ENCODE results near the gene HS6ST3.

HS6ST3 gene

GRCh38 chr13:96203471-96203870 is 113.6 kb downstream of the HS6ST3 start:
- DNase-seq, result no peak

DNA sequence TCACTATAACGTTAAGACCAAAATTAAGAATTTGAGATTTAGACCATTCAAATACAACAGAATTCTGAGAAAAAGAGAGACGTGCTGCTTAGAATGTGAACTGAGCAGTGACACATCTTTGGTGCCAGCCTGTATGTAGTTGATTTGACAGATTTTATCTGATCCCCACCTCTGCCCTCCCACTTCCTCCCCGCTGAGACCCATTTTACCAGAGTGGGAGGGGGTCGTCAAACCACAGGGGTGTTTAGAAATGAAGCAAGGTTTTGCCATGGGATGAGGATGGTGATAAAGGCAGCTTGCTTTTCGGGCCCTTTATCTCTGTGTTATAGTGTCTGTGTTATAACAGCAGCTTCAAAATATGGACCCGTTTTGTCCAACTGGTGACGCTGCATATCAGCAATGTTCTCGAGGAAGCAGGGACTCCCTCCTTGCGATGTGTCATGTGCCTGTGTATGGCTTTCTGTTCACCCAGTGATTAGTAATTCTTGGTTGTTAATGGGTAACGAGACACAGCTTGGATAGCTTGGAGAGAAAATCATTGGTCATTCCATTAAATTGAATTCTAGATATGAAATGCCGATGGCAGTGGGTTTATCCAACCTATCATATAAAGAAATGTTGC is 125.0 kb downstream of the HS6ST3 start:
- DNase-seq, result peak; percentile 55

GRCh38 chr13:96216543-96216942 is 126.6 kb downstream of the HS6ST3 start:
- no peak for DNase-seq

- no peak for DNase-seq
Measured at GRCh38 chr13:96218475-96218874, 128.6 kb downstream of the HS6ST3 start.

DNA sequence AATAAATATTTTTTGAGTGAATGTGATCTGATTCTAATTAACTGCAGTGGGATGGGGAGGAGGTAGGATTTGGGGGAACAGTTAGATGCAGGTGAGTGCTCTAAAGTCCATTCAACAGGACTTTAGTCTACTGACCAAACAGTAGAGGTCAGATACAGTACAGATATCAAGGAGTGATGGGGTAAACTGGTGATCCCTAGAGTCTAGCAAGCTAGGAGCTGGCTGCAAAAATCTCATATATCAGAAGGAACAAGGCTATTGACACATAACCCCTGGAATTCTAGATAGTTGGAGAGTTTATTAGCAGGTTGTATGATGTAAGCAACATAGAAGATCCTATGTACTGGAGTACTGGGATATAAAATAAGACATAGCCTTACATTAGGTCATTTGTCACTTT is 131.6 kb downstream of the HS6ST3 start:
- DNase-seq, result no peak

DNA sequence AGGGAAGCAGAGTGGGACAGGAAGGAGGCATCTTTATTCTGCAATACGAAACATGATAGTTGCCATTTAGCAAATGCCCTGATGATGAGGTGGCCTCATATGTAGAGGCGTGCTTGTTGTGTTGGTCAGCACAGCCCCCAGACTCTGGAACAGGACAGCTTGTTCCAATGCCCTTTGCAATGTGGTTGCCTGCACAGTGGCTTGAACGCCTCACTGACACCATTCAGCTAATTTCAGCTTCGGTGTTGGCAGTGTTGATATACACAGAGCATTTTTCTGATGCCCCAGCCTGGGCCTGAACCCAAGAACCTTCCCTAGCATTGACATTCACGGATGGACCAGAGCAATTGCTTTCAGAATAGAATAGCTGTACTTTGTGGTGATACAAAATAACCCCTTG is 133.3 kb downstream of the HS6ST3 start:
- DNase-seq, result no peak

- peak; percentile 25 for DNase-seq
Measured at GRCh38 chr13:96229356-96229755, 139.4 kb downstream of the HS6ST3 start.

- DNase-seq, result no peak
Measured at GRCh38 chr13:96238241-96238640, 148.3 kb downstream of the HS6ST3 start.

DNA sequence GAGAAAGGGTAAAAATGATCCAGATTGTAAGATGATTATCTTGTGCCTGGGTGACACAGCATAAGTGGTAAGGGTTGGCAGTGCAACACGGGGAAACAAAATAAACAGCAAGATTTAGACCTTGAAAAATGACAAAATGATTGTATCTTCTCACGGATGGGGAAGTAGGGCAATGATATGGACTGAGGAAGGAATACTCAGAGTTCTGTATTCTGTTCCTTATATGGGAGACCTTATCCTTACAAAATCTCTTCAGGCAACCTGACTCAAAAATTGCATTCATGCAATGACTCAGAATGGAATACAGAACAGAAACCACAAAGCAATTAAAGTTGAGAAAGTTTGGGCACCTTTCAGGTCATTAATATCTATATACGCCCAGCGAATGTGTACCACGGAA is 149.0 kb downstream of the HS6ST3 start:
- DNase-seq, result peak; percentile 18

GRCh38 chr13:96243376-96243775 is 153.5 kb downstream of the HS6ST3 start:
- DNase-seq, result no peak

- DNase-seq, result no peak
Measured at GRCh38 chr13:96248103-96248502, 158.2 kb downstream of the HS6ST3 start.

- no peak for DNase-seq
Measured at GRCh38 chr13:96248996-96249395, 159.1 kb downstream of the HS6ST3 start.

DNA sequence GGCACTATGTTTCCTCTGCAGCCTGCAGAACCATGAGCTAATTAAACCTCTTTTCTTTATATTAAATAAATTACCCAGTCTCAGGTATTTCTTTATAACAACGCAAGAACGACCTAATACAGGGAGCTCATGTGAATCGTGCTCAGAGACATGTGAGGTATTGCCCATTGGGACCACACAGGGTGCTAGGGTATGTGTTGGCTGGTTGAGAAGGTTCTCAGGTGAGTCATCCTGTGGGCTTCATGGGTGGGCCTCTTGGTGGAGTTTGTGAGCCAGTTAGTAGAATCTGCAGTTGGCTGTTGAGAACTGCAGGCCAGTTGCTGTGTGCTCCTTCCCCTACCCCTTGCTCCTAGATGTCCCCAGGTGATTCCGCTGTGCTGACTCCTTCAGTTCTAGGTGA is 163.0 kb downstream of the HS6ST3 start:
- DNase-seq, result no peak

DNA sequence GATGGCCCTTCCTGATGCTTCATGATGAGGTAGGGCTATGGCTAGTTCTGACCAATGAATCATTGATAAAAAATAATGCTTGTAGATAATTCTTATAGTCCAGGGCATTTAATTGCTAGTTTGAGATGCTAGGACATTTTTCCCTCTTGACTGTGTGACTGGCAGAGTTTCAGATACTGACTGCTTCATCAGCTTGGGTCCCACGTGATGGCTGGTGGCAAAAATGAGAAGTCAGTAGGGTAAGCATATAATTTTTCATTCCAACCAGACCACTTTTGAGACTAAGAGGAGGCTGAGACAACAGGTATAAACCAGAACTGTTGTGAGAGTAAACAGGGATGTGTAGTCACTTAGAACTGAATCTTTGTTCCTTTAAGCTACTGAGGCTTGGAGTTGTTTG is 183.3 kb downstream of the HS6ST3 start:
- DNase-seq, result no peak

DNA sequence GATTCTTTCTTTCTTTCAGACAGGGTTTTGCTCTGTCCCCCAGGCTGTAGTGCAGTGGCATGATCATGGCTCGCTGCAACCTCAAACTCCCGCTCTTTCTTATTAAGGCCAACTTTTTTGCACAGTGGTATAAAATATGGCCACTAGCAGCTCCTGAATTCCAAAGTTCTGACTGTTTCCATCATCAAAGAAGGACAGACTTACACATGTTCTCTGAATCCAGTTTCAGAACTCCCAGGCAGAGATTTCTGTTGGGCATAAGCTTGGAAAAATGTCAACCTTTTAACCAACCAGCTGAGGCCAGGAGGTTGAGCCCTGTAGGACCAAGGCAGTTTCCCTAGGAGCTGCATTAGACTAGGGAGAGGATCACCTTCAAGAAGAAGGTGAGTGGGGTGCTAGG is 184.1 kb downstream of the HS6ST3 start:
- peak; percentile 36 for DNase-seq

DNA sequence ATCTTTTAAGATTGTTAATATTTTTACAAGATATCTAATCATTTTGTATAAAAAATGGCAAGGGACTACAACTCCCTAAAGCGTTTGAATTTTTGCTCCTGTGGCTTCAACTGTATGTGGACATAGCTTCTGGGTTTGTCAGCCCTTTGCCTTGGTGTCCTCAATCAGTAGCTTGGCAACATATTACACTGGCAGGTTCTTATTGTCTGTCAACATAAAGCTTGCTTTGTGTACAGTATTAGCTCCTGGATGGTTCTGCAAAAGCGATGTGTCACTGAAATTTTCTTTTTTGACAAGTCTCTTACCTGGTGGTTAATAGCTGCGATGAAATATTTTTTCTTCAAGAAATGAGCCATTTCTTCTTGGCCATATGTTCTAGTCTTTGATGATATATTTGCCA is 190.0 kb downstream of the HS6ST3 start:
- no peak for DNase-seq

DNA sequence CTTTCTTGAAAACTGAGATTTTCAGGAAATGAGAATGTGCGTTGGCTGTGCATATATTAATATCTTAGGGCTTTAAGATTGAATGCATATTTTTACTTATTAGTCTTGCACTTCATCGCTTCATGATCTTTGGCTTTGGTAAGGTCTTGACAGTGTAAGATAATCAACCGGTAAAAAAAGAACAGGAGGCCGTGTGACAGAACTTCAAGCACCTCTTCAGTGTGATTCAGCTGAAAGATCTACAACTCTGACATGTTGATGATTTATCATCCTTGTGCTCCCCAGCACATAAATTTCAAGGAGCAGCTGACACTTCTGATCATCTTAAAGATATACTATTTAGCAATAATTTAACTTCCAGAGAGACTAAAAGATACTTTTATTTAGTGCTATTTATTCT is 195.1 kb downstream of the HS6ST3 start:
- DNase-seq, result no peak

DNA sequence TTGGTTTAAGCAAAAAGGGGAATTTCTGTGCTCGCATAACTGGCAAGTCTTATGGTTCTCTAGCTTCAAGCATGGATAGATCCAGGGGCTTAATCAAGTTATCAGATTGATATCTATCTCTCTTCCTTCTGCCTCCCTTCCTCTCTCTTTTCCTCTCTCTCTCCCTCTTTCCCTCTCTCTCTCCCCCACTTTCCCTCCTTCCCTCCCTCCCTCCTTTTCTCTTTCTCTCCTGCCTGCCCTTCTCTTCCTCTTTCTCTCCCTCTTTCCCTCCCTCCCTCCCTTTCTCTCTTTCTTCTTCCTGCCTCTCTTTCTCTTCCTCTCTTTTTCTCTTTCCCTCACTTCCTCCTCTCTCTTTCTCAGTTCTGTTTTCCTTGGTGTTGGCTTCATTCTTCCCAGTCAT is 195.8 kb downstream of the HS6ST3 start:
- no peak for DNase-seq

DNA sequence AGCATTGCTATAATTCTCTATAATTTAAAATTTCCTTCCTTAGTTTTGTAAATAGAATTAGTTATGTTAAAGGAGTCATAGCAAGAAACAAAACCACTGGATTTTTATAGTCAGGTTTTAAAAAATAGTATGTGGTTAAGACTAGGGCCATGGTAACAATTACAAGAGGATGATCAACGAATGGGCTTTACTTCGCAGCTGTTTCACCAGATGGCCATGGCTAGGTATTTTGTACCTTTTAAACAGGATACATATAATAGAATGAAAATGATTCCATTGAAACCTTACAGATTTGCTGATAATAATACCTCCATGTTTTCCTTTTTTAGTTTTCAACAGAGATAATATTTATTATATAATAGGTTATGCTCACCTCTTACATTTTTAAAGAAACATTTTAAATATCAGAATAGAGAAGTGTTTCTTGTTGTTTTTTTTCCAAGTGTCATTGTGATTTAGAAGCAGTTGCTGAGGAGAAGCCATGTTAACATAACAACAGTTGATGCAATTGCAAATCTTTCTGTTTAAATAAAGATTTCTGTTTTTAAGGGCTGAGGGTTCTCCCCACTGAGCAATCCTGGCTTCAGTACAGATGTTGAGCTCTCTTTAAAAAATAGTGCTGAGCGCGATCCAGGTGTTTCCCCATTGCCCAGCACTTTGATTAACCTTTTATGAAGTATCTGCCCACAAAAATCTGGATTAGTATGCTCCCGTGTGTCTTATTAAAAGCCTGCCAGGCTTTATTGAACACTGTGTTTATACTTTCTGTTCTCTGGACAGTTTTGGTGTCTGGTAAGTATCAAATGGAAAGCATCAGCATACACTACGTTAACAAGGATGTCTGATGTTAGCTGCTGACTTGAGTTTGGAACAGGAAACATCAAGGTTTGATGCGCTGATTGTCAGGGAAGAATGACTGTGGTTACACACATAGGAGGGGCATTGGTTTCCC is 205.3 kb downstream of the HS6ST3 start:
- no peak for DNase-seq

GRCh38 chr13:96297360-96297759 is 207.5 kb downstream of the HS6ST3 start:
- no peak for DNase-seq

GRCh38 chr13:96299235-96299634 is 209.3 kb downstream of the HS6ST3 start:
- DNase-seq, result no peak

DNA sequence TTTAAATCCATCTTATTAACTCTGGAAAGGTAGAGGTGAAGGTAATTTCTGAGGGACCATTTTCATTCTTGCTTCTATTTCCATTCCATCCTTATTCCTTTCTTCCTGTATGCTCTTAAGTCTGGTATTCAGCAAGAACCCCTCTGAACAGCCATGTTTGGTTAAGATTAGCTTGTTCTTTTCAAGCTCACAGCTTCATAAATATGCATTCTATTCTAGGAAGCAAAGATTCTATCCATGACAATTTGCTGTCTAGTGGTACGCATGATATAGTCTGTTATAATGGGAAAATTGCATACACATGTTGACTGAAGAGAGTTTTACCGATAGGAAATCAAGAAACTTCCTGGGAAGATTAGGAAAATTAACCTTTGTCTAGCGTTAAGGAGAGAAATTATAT is 218.7 kb downstream of the HS6ST3 start:
- DNase-seq, result no peak

- DNase-seq, result no peak
Measured at GRCh38 chr13:96314974-96315373, 225.1 kb downstream of the HS6ST3 start.

DNA sequence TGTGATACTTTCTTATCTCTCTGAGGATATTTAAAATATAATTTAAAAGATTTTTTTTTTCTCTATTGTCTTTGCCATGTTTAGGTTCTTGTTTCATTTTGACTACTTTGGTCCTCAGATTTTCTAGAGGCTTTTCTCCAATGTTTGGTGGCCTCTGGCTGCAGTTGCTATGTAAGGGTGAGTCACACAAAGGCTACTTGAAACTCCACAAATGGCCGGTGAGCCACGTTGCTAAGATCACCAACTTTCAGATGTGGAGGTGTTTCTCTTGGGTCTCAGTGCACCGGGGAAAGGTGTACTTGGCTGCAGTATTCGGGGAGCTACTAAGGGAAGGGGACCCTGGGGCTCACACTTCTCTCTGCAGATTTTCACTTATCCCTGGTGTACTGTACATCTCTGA is 248.1 kb downstream of the HS6ST3 start:
- no peak for DNase-seq

DNA sequence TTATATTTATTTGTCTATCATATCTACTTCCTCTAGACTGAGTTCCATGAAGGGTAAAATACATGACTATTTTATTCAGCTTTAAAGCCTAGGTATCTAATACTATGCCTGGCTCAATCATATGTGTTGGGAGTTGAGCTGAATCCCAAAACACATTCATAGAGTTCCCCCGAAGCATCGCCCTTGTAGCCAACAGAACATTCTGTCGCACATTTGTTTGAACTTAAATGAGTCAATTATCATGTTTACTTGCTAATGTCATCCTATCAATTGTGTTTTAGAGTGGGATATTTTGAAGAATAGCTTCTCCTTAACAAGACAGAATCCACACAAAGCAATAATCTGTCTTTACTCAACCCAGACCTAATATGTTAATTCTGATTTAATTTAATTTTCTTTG is 252.4 kb downstream of the HS6ST3 start:
- no peak for DNase-seq
